SK-N-SH (cell line): Measurements from ENCODE around the gene MINDY4. TPM values are rescaled to one million over a fixed set of nuclear protein-coding genes. Genes with fewer than 3 reads are reported as not detected.
A peak's percentile ranks its signal among the peaks of the same experiment; 100 is the strongest.

Source experiments
- CTCF ChIA-PET: fragments of 300-600, 350-600 bp; formaldehyde crosslinking; extraction: SDS; loops from one replicate; lab custom pipeline; 2021; lab: Yijun Ruan, JAX
- POLR2A ChIA-PET: fragments of 350-600 bp; sonication (Branson Sonifier 250); formaldehyde crosslinking; extraction: SDS; loops from one replicate; lab custom pipeline; 2020; ENCODE audit warnings: antibody characterized with exemption, inconsistent platforms; lab: Yijun Ruan, JAX
- DNase-seq: peaks from one replicate; pipeline ENCODE4 v3.0.0; 2012
- H2AFZ ChIP-seq: fragments of 200-600 bp; sonication (generic); 2 replicates; pipeline ENCODE4 v1.8.1; 2016; ENCODE audit warnings: antibody characterized with exemption, mild to moderate bottlenecking, low read depth
- H3F3A ChIP-seq: fragments of 200-600 bp; sonication (generic); replicated peaks from 2 replicates; pipeline ENCODE3; 2016; ENCODE audit warnings: antibody characterized with exemption, mild to moderate bottlenecking; ENCODE audit not compliant: insufficient read depth
- H3K27ac ChIP-seq, 2 experiments: fragments of 200-500 bp in 1 of 2; fragments of 200-600 bp in 1 of 2; sonication (Bioruptor generic) in 1 of 2; sonication (generic), shearing (Covaris generic) in 1 of 2; 2 replicates each; pipeline versions ENCODE4 v1.5.1 to v1.6.1; 2014 to 2016; ENCODE audit warnings: low read depth in 2 of 2, inconsistent platforms in 1 of 2, low read length in 1 of 2, mild to moderate bottlenecking in 1 of 2, mixed read lengths in 1 of 2
- H3K27me3 ChIP-seq: fragments of 200-600 bp; sonication (generic), shearing (Covaris generic); 2 replicates; pipeline ENCODE4 v1.6.1; 2016; ENCODE audit warnings: mixed run types; ENCODE audit not compliant: insufficient read depth
- H3K36me3 ChIP-seq, 2 experiments: fragments of 200-500 bp in 1 of 2; fragments of 200-600 bp in 1 of 2; sonication (Bioruptor generic) in 1 of 2; sonication (generic) in 1 of 2; replicated peaks in 1 of 2; 2 replicates each; pipeline versions ENCODE3 to v1.5.1; 2014 to 2016; ENCODE audit warnings: low read length in 1 of 2, mild to moderate bottlenecking in 1 of 2; ENCODE audit not compliant: insufficient read depth in 2 of 2, control insufficient read depth in 1 of 2
- H3K4me1 ChIP-seq, 2 experiments: fragments of 200-500 bp in 1 of 2; fragments of 200-600 bp in 1 of 2; sonication (Bioruptor generic) in 1 of 2; sonication (generic), shearing (Covaris generic) in 1 of 2; 2 replicates each; pipeline versions ENCODE4 v1.5.1 to v1.6.1; 2014 to 2016; ENCODE audit warnings: low read depth in 1 of 2, low read length in 1 of 2, mixed run types in 1 of 2; ENCODE audit not compliant: insufficient read depth in 2 of 2, control insufficient read depth in 1 of 2
- H3K4me2 ChIP-seq: fragments of 200-600 bp; sonication (generic), shearing (Covaris generic); 2 replicates; pipeline ENCODE4 v1.6.1; 2017; ENCODE audit warnings: mixed run types
- H3K4me3 ChIP-seq, 2 experiments: fragments of 200-500 bp in 1 of 2; fragments of 200-600 bp in 1 of 2; sonication (Bioruptor generic) in 1 of 2; sonication (generic), shearing (Covaris generic) in 1 of 2; 2 replicates each; pipeline versions ENCODE4 v1.5.1 to v1.8.1; 2014 to 2016; ENCODE audit warnings: low read depth in 2 of 2, inconsistent platforms in 1 of 2, low read length in 1 of 2, mild to moderate bottlenecking in 1 of 2, mixed read lengths in 1 of 2, moderate library complexity in 1 of 2
- H3K79me2 ChIP-seq: fragments of 200-600 bp; sonication (generic); 2 replicates; pipeline ENCODE4 v1.8.1; 2017; ENCODE audit warnings: mild to moderate bottlenecking; ENCODE audit not compliant: insufficient read depth
- H3K9ac ChIP-seq: fragments of 200-600 bp; sonication (generic); 2 replicates; pipeline ENCODE4 v1.6.1; 2017; ENCODE audit warnings: mixed run types
- H3K9me2 ChIP-seq: fragments of 200-600 bp; sonication (generic); 2 replicates; pipeline ENCODE4 v1.6.1; 2017; ENCODE audit warnings: mixed run types
- H3K9me3 ChIP-seq: fragments of 200-600 bp; sonication (generic); 2 replicates; pipeline ENCODE4 v1.6.1; 2017; ENCODE audit warnings: mixed run types, mild to moderate bottlenecking, moderate library complexity
- H4K20me1 ChIP-seq: fragments of 200-600 bp; sonication (generic); 2 replicates; pipeline ENCODE4 v1.6.1; 2017; ENCODE audit warnings: mild to moderate bottlenecking, mixed run types; ENCODE audit not compliant: insufficient read depth
- CHD2 ChIP-seq: fragments of 150-350 bp; IDR thresholded peaks from 2 replicates; pipeline ENCODE4 v1.6.1; 2018; ENCODE audit warnings: low read length; ENCODE audit not compliant: partially characterized antibody
- CTCF ChIP-seq: fragments of 200-600 bp; sonication (generic); IDR thresholded peaks from 2 replicates; pipeline ENCODE4 v1.6.1; 2017; ENCODE audit warnings: antibody characterized with exemption, mild to moderate bottlenecking, moderate library complexity
- FOSL2 ChIP-seq: IDR thresholded peaks from 2 replicates; pipeline ENCODE4 v1.4.0; 2012; ENCODE audit warnings: low read depth, mild to moderate bottlenecking, moderate library complexity, borderline replicate concordance
- GATA2 ChIP-seq: sonication (generic); formaldehyde crosslinking; IDR thresholded peaks from 2 replicates; pipeline ENCODE4 v1.5.0; 2020; ENCODE audit warnings: mild to moderate bottlenecking, missing genetic modification reagents
- JUND ChIP-seq: IDR thresholded peaks from 2 replicates; pipeline ENCODE4 v1.4.0; 2012
- MEF2A ChIP-seq: IDR thresholded peaks from 2 replicates; pipeline ENCODE4 v1.4.0; 2012; ENCODE audit warnings: low read depth, borderline replicate concordance
- MXI1 ChIP-seq: IDR thresholded peaks from 2 replicates; pipeline ENCODE4 v1.6.1; 2012; ENCODE audit warnings: mild to moderate bottlenecking, low read depth, low read length, improper control_type of control experiment
- RCOR1 ChIP-seq: fragments of 150-350 bp; IDR thresholded peaks from 2 replicates; pipeline ENCODE4 v1.6.1; 2017; ENCODE audit warnings: antibody characterized with exemption, low read length
- RFX5 ChIP-seq: IDR thresholded peaks from 2 replicates; pipeline ENCODE4 v1.6.1; 2012; ENCODE audit warnings: mild to moderate bottlenecking, improper control_type of control experiment, low read length
- SIN3A ChIP-seq: IDR thresholded peaks from 2 replicates; pipeline ENCODE4 v1.6.1; 2012; ENCODE audit warnings: low read depth, mild to moderate bottlenecking, low read length, moderate library complexity, borderline replicate concordance
- USF2 ChIP-seq: fragments of 150-350 bp; IDR thresholded peaks from 2 replicates; pipeline ENCODE4 v1.6.1; 2017; ENCODE audit warnings: antibody characterized with exemption, low read length, low read depth, borderline replicate concordance
- whole genome bisulfite sequencing: methylation state at CpG from one replicate; pipeline ENCODE4 v1.1.6; 2017; ENCODE audit warnings: low lambda C conversion rate; 5-methylcytosine and 5-hydroxymethylcytosine counted together
- polyA plus RNA-seq, 3 experiments: library from polyadenylated mRNA; depleted of rRNA; stranded (reverse); fragments of >200 nt; gene quantifications; 2 replicates each; pipeline ENCODE4 v1.2.3, GENCODE V29; 2012
- TF ChIP-seq, protein P1 (sequence below): IDR thresholded peaks from 2 replicates; pipeline ENCODE4 v1.6.1; 2012; ENCODE audit warnings: mild to moderate bottlenecking, low read depth, low read length, moderate library complexity
- TF ChIP-seq, protein P2 (sequence below): IDR thresholded peaks from 2 replicates; pipeline ENCODE4; 2012

The MINDY4 gene
- polyA plus RNA-seq, 1 of the 3 experiments (the other 2 are of a cell fraction), result 1.8 TPM

DNA sequence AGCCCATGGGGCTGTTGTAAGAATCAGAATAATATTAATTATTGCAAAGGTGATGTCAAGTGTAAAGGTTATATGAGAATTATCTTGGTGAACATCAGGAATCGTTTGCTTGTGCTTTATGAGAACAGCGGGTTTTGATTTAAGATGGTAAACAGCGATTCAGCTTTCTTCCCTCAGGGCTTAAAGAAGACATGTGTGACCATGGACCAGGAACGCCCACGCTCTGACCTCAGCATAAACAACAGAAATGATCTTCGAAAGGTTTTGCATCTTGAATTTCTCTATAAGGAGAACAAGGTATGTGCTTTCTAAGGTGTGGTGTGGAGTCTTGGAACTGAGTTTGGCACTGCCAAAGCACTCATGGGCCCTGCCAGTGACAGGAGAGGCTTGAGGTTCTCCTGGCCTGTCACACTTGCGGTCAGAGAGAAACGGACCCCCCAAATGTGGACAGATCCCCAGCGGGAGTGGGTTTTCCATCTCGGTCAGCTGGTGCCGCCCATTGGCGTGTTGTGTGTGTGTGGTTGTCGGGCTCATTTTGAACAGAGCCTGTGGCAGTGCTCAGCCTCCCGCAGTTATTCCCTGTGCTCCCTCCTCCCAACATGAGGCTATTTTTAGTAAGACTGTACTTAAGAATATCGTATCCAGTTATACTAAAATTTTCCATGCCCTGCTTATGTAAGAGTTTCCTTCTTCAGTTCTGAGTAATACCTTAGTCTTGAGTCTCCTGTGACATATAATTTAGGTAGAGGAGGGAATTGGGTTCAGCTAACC is 7.2 kb downstream of the MINDY4 start:
- H3K9ac ChIP-seq, result no peak overlapping the region
- TF ChIP-seq MEF2A (peak; percentile 25; the same call in 1 of the 2 replicates), SIN3A (no peak), CTCF (no peak)
- TF ChIP-seq, all 33 proteins: peak for 1
- ChIA-PET CTCF (interaction anchor here (0.9 to 1.4 kb wide), 5 partner anchors 37 to 229 kb away, joined by 3 to 7 read pairs (median 3); no protein-coding TSS in a partner anchor), POLR2A (no interaction called here)
- Histone ChIP-seq H3K4me2 (no peak overlapping the region), H3F3A (no peaks in the 10 kb centered on the region), H3K27ac (no peak overlapping the region), H2AFZ (no peak overlapping the region), H3K36me3 (peaks cover 16 to 56% of the 10 kb centered on the region in 2 experiments), H3K4me1 (peaks cover 0 to 17% of the 10 kb centered on the region in 2 experiments; a peak in 1 of 4 replicates), H3K79me2 (no peaks in the 10 kb centered on the region), H3K27me3 (no peaks in the 10 kb centered on the region), H3K9me2 (no peaks in the 10 kb centered on the region), H3K4me3 (no peak overlapping the region), H4K20me1 (no peaks in the 10 kb centered on the region), H3K9me3 (no peaks in the 10 kb centered on the region)
- DNase-seq, result no peak
- 81% methylated on average over 9 of the region's 15 CpGs for WGBS

- H3K27ac ChIP-seq, result no peak overlapping the region
- no peak overlapping the region for H3K9ac ChIP-seq
- ChIA-PET CTCF (interaction anchor here (1.5 kb wide), 1 partner anchor 40 kb away, joined by 5 read pairs; no protein-coding TSS in a partner anchor), POLR2A (no interaction called here)
- no peaks in the 10 kb centered on the region for H3K9me3 ChIP-seq
- H3F3A ChIP-seq, result no peaks in the 10 kb centered on the region
- no peak overlapping the region for H2AFZ ChIP-seq
- WGBS, result 74% methylated on average over 5 of the region's 5 CpGs
- no peaks in the 10 kb centered on the region for H3K27me3 ChIP-seq
- TF ChIP-seq RCOR1 (no peak), JUND (no peak), CHD2 (no peak), FOSL2 (no peak), MXI1 (no peak), GATA2 (CRISPR knock-in tag) (no peak), USF2 (no peak), SIN3A (no peak), RFX5 (no peak), CTCF (no peak)
- TF ChIP-seq, protein P1, sequence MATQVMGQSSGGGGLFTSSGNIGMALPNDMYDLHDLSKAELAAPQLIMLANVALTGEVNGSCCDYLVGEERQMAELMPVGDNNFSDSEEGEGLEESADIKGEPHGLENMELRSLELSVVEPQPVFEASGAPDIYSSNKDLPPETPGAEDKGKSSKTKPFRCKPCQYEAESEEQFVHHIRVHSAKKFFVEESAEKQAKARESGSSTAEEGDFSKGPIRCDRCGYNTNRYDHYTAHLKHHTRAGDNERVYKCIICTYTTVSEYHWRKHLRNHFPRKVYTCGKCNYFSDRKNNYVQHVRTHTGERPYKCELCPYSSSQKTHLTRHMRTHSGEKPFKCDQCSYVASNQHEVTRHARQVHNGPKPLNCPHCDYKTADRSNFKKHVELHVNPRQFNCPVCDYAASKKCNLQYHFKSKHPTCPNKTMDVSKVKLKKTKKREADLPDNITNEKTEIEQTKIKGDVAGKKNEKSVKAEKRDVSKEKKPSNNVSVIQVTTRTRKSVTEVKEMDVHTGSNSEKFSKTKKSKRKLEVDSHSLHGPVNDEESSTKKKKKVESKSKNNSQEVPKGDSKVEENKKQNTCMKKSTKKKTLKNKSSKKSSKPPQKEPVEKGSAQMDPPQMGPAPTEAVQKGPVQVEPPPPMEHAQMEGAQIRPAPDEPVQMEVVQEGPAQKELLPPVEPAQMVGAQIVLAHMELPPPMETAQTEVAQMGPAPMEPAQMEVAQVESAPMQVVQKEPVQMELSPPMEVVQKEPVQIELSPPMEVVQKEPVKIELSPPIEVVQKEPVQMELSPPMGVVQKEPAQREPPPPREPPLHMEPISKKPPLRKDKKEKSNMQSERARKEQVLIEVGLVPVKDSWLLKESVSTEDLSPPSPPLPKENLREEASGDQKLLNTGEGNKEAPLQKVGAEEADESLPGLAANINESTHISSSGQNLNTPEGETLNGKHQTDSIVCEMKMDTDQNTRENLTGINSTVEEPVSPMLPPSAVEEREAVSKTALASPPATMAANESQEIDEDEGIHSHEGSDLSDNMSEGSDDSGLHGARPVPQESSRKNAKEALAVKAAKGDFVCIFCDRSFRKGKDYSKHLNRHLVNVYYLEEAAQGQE, result no peak
- TF ChIP-seq, protein P2, sequence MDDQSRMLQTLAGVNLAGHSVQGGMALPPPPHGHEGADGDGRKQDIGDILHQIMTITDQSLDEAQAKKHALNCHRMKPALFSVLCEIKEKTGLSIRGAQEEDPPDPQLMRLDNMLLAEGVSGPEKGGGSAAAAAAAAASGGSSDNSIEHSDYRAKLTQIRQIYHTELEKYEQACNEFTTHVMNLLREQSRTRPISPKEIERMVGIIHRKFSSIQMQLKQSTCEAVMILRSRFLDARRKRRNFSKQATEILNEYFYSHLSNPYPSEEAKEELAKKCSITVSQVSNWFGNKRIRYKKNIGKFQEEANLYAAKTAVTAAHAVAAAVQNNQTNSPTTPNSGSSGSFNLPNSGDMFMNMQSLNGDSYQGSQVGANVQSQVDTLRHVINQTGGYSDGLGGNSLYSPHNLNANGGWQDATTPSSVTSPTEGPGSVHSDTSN, result no peak
- H3K79me2 ChIP-seq, result no peaks in the 10 kb centered on the region
- no peak overlapping the region for H3K4me2 ChIP-seq
- no peaks in the 10 kb centered on the region for H3K9me2 ChIP-seq
- no peak for DNase-seq
- H4K20me1 ChIP-seq, result no peaks in the 10 kb centered on the region
- H3K4me3 ChIP-seq, result no peak overlapping the region
- H3K4me1 ChIP-seq, result peaks cover 0 to 17% of the 10 kb centered on the region in 2 experiments; a peak in 1 of 4 replicates
- peaks cover 16 to 66% of the 10 kb centered on the region in 2 experiments for H3K36me3 ChIP-seq
Measured at GRCh38 chr7:30779574-30779973, 8.4 kb downstream of the MINDY4 start.
